ENCODE measurements around the gene SMTN.
"Not testable (repeated sequence)": the region's sequence is repeated elsewhere in the genome, so short reads cannot be mapped to it uniquely, and the experiment has no call there.

The SMTN gene

GRCh38 chr22:31073125-31073524, 8.0 kb upstream of the SMTN start:
- DNase-seq (ENCODE audit: low read depth) = not testable (repeated sequence)

- DNase-seq (ENCODE audit: low read depth) = not testable (repeated sequence)
These were observed 7.5 kb upstream of the SMTN start for GRCh38 chr22:31073545-31074145.

DNA sequence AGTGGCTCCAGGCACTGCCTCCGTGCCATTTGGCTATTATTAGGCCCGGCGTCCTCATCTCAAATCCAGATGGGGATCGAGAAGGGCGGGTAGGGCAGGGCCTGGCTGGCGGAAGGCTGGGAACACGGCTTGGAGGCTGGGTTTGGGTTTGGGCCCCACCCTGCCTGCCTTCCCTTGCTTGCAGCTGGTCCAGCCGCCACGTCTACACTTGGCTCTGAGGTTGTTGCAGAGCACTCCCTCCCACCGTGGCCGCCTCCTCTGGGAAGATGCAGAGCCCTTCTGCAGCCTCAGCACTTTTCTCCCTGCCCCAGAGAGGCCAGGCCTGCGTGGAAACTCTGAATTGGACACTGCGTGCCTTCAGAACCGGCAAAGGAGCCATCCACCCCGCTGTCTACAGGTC, 5.2 kb upstream of the SMTN start:
- DNase-seq (ENCODE audit: low read depth) = no peak

DNA sequence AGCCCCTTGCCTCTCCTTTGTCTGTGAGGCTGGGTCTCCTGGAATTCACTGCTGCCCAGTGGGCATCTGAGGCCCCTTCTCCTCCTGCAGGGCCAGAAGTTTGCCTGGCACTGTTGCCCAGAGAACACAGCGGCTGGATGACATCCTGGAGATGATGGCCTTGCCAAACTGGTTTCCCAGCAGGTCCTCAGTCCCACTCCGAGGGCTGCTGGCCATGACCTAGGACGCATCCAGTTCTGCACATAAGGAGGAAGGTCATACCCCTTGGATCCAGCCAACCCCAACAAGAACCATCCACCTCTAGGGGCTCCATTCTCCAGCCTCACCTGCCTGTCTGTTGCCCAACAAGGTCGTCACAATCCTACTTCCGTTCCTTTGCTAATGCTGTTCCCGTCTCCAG, 3.4 kb upstream of the SMTN start:
- no peak for DNase-seq (ENCODE audit: low read depth)

DNA sequence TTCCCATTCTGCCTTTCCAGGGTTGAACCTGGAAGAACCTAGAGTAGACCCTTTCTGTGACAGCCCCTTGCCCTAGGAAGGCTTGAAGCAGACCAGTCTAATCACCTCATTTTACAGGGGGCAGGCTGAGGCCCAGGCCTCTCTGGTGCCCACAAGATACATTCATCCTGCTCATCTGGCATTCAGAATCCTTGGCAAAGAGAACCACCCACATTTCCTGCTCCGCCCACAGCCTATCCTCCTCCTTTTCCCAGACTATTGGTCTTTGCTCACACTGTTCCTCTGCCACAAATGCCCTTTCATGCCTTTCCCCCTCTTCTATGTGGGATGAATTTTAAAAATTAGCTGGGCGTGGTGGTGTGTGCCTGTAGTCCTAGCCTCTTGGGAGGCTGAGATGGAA, 2.7 kb upstream of the SMTN start:
- not testable (repeated sequence) for DNase-seq (ENCODE audit: low read depth)

DNA sequence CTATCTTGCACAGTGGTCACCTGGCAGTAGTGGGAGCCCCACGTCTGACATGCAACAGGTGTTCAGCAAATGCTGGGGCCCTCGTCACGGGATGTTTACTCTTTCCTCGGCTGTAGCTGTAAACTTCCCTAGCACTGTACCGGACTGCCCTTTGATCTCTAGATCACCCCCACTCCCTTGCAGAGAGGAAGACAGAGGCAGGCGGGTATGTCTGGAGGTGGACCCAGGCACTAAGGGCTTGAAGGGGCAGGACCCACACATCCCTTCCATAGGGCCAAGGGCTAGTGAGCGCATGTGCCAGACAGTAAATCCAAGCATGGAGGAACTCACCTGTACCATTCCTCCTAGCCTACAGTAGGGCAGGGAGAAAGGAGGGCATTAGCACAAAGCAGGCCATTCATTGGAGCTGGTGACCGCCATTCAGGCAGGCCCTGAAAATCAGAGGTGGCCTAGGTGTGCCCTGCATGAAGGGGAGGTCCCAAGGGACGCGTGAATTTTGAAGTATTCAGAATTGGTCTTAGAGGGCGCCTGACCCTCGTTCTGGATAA, 1.9 kb upstream of the SMTN start:
- no peak for DNase-seq (ENCODE audit: low read depth)

DNA sequence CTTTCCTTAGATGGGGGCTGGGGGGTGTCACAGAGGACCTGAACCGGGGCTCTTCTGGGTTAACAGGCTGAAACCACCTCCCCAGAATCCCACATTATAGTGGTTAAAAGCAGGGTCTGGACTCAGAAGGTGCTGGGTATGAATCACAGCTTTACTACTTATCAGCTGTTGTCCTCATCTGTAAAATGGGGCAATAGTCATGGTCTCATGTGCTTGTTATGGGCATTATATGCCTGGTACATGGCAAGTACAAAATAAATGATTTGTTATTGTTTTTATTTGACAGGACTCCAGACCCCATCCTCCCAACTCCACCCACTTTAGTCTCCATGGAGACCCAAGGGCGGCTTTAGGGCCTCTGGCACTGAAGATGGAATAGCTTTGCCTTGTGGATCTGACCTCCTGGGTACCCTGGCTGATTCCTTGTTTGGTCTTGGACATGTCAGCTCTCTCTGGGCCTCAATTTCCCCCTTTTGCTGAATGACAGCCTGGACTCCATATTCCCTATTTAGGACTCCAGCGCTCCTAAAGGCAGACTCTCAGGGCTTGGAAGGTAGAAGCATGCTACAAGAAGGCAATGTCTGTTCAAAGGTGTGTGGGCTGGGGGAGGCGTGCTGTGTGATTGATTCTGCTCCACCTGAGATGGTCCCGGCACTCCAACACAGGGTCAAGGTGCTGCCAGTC, 812 bp upstream of the SMTN start:
- DNase-seq (ENCODE audit: low read depth) = no peak

- no peak for DNase-seq (ENCODE audit: low read depth)
These were observed 966 bp downstream of the SMTN start for GRCh38 chr22:31081963-31082605.

- DNase-seq (ENCODE audit: low read depth) = no peak
These were observed 1.7 kb downstream of the SMTN start for GRCh38 chr22:31082606-31083376.

DNA sequence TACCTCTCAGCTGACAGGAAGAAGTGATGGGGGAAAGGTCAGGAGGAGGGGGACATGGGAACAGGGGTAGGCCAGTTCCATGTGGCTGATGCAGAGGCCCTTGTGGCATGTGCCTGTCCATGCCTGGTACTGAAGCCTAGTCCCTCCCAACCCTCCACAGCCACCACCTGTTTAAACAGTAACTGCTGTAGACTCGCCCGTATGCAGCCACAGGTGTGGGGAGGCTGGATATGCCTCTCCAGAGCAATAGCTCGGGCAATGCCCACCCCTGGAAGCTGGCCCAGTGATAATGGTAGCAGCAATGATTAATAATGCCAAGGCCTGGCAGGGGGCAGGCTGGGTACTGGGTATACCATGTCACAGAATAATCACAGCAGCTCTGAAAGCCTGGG, 2.3 kb downstream of the SMTN start:
- no peak for DNase-seq (ENCODE audit: low read depth)

DNA sequence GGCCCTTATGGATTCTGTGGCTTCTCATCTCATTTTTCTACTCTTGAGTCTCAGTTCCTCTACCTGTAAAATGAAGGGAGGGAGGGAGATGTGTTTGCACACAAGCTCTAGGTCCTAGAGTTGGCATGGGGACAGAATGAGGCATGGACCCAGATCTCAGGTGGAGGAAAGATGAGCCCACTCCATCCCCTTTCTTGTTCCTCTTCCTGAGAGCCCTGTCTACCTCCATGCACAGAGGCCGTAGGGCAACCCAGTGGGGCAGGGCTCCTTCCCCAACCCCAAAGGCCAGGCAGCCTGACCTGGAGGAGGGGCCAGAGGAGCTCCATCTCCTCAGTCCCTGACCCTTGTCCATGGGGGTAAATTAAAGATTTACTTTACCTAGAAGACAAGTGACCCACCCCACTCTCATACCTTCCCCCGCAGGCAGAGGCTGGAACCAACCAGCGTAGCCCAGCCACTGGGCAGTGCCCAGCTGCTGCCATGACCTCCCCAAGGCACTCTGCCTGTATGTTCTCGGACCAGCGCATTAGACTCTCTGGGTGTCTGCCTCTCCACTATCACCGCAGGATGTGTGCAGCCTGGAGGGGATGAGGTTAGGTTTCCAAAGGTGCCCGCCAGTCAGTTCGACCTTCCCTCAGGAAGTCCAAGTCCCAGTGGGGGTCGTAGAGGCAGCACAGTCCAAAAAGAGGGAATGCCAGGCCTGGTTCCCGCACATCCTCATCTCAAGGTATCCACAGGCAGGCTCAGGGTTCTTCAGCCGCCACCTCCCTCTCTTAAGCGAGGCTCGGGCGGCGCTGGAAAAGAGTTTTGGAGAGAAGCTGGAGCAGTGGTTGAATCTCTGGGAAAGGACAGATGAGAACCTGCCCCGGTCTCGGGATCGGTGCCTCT, 3.0 kb downstream of the SMTN start:
- no peak for DNase-seq (ENCODE audit: low read depth)

DNA sequence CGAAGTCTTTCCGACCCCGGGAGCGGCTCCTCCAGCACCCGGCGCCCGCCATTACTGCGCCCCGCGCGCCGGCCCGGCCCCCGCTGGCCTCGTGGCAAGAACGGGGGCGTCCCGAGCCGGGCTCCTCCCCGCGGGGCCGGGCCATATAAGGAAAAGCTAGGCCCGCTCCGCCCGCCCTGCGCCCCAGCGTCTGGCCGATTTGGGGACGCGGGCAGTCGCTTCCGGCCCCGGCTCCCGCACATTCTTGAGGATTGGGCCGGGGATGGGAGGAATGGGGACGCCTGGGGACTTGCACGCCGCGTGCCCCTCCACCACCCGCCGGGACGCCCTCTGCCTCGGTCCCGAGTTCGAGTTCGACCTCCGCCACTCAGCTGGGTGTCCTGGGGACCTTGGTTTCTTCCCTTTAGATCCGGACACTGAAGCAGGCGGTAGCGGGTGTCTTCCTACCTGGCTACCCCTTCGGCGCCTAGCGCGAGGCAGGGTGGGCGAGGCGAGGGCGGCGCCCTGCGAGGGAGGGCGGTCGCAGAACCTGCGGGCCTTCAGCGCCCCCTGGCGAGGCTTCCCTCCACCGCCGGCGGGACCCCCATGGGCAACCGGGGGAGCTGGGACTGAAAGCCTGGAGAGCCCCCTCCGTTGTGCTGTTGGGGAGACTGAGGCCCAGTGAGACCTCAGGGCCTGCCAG, 3.8 kb downstream of the SMTN start:
- no peak for DNase-seq (ENCODE audit: low read depth)

DNA sequence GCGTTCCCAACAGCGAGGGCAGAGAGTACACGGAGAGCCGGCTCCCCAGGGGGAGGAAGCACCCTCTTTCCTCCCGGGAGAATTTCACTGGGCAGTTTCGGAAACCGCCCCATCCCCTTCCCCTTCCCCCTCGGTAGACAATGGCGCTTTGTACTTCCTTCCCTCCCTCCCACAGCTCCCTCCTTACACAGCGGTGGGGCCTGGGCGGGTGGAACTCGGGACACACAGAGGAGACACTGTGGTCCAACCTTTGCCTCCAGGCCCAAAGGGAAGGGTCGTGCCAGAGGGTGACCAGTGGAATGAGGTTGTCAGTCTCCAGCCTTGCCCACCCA, 4.3 kb downstream of the SMTN start:
- no peak for DNase-seq (ENCODE audit: low read depth)

DNA sequence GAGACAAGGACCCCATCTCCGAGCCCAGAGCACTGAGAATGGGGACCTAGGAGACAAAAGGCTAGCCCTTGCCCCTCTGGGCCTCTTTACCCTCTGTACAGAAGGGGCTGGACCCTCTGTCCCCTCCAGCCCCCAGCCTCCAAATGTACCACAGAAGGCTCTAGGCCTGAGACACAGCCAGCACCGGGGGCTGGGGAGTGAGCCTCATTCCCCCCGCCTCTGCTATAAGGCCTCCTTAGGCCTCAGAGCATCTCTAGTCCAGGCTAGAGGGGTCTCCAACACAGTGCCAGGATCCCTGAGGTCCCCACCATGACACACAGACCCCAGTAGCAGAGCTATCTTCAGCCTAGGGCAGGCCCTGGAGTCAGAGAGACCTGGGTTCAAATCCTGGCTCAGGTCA, 4.8 kb downstream of the SMTN start:
- no peak for DNase-seq (ENCODE audit: low read depth)

GRCh38 chr22:31086703-31087330, 5.7 kb downstream of the SMTN start:
- DNase-seq (ENCODE audit: low read depth) = no peak

DNA sequence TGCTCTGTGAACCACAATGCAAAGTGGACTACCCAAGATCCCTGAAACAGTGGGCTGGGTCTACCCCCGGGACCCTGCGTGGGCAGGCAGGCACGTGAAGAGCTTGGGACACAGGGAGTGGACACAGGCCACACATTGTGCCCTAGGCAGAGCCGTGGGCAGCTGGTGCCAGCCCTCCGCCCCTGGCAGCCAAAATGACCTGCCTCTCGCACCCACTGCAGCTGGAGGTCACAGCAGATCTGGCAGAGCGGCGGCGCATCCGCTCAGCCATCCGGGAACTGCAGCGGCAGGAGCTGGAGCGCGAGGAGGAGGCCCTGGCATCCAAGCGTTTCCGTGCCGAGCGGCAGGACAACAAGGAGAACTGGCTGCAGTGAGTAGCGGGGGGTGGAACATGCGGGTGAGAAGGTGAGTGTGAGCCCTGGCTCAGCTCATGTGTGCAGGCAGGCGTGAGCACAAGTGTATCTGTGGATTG, 6.7 kb downstream of the SMTN start:
- DNase-seq (ENCODE audit: low read depth) = no peak

- DNase-seq (ENCODE audit: low read depth) = no peak
These were observed 7.3 kb downstream of the SMTN start for GRCh38 chr22:31088233-31088986.

GRCh38 chr22:31089160-31090100, 8.3 kb downstream of the SMTN start:
- no peak for DNase-seq (ENCODE audit: low read depth)

All from GM04503 (cell line).